Astrocyte of the cerebellum (primary cell): ENCODE measurements around the gene DIP2C.

Source experiments
- DNase-seq: peaks from one replicate; pipeline ENCODE4 v3.0.0-alpha.2; 2011; ENCODE audit warnings: low read depth
- H3K4me3 ChIP-seq: 2 replicates; pipeline ENCODE4 v1.5.1; 2011; ENCODE audit warnings: mild to moderate bottlenecking, low read depth, low read length, moderate library complexity
- CTCF ChIP-seq: IDR thresholded peaks from 2 replicates; pipeline ENCODE4 v1.5.1; 2012; ENCODE audit warnings: low read length, low read depth, moderate library complexity, mild to moderate bottlenecking; ENCODE audit errors: missing control alignments
- in situ Hi-C: cut with HindIII; loops from 2 replicates; pipeline ENCODE4 v1.10.0; 2017; ENCODE audit warnings: low sequenced_read_pairs

Gene DIP2C

GRCh38 chr10:443459-443858 is 246.0 kb downstream of the DIP2C start:
- no peak for DNase-seq
- in situ Hi-C loops: no loop called here
- no peak overlapping the region for H3K4me3 ChIP-seq
- no peak for TF ChIP-seq CTCF

GRCh38 chr10:442209-442608 is 247.3 kb downstream of the DIP2C start:
- in situ Hi-C loops: no loop called here
- no peak for DNase-seq
- no peak overlapping the region for H3K4me3 ChIP-seq
- no peak for TF ChIP-seq CTCF

GRCh38 chr10:441659-442058 is 247.8 kb downstream of the DIP2C start:
- in situ Hi-C loops: no loop called here
- H3K4me3 ChIP-seq: no peak overlapping the region
- TF ChIP-seq CTCF: no peak
- no peak for DNase-seq

GRCh38 chr10:440127-440526 is 249.3 kb downstream of the DIP2C start:
- TF ChIP-seq CTCF: no peak
- in situ Hi-C loops: no loop called here
- no peak for DNase-seq
- no peak overlapping the region for H3K4me3 ChIP-seq

GRCh38 chr10:437698-438490 is 251.6 kb downstream of the DIP2C start:
- in situ Hi-C loops: no loop called here
- no peak overlapping the region for H3K4me3 ChIP-seq
- DNase-seq: no peak
- no peak for TF ChIP-seq CTCF

- in situ Hi-C loops: no loop called here
- no peak for TF ChIP-seq CTCF
- H3K4me3 ChIP-seq: no peak overlapping the region
- no peak for DNase-seq
Observed at GRCh38 chr10:436911-437665, 252.4 kb downstream of the DIP2C start.
